ENCODE data around the gene EMX2. TPM values are rescaled to one million over a fixed set of nuclear protein-coding genes. Genes with fewer than 3 reads are reported as not detected.

The EMX2 gene
- total and polyA plus RNA-seq, 12 donors = 0.11 to 0.72 (median 0.51) TPM; not detected in 7

- WGBS, 4 donors = 68 to 75% (median 71%) methylated on average over 9 of the region's 9 CpGs
Observed at GRCh38 chr10:117562896-117563737, 20.6 kb downstream of the EMX2 start.

GRCh38 chr10:117563780-117564179 lies 21.2 kb downstream of the EMX2 start:
- Histone ChIP-seq H3K27ac (no peak overlapping the region), H3K4me3 (no peak overlapping the region), H3K36me3 (replicated peaks in 1 of 2) (no peaks in the 10 kb centered on the region), H3K9me3 (replicated peaks in 1 of 3) (no peaks in the 10 kb centered on the region), H3K27me3 (no peaks in the 10 kb centered on the region), H3K4me1 (replicated peaks in 1 of 2) (no peaks in the 10 kb centered on the region)
- TF ChIP-seq CTCF (IDR thresholded peaks at IDR 0.05) = no peak
- DNase-seq = no peak
- 59 to 66% (median 62%) methylated on average over 10 of the region's 10 CpGs for WGBS, 4 donors
- intact Hi-C loops (cut with DNase I) = no loop called here

More at GRCh38 chr10:117562896-117563737, 20.6 kb downstream of the EMX2 start:
- no peak for DNase-seq
- Histone ChIP-seq H3K4me1 (replicated peaks in 1 of 2) (no peaks in the 10 kb centered on the region), H3K4me3 (no peak overlapping the region), H3K9me3 (replicated peaks in 1 of 3) (no peaks in the 10 kb centered on the region), H3K27ac (no peak overlapping the region), H3K27me3 (no peaks in the 10 kb centered on the region), H3K36me3 (replicated peaks in 1 of 2) (no peaks in the 10 kb centered on the region)
- TF ChIP-seq CTCF (IDR thresholded peaks at IDR 0.05) = no peak
- no peak for TF ChIP-seq POLR2A (IDR thresholded peaks at IDR 0.05)
- intact Hi-C loops (cut with DNase I) = no loop called here

- intact Hi-C loops (cut with DNase I) = no loop called here
- Histone ChIP-seq H3K27me3 (no peaks in the 10 kb centered on the region), H3K9me3 (replicated peaks in 1 of 3) (no peaks in the 10 kb centered on the region), H3K27ac (no peak overlapping the region), H3K36me3 (replicated peaks in 1 of 2) (no peaks in the 10 kb centered on the region), H3K4me1 (replicated peaks in 1 of 2) (no peaks in the 10 kb centered on the region), H3K4me3 (no peak overlapping the region)
- whole genome bisulfite sequencing, 4 donors = 40 to 59% (median 51%) methylated on average over 3 of the region's 3 CpGs
- no peak for DNase-seq
- no peak for TF ChIP-seq POLR2A (IDR thresholded peaks at IDR 0.05)
- no peak for TF ChIP-seq CTCF (IDR thresholded peaks at IDR 0.05)
Observed at GRCh38 chr10:117565068-117565467, 22.5 kb downstream of the EMX2 start.

- 40 to 58% (median 57%) methylated on average over 7 of the region's 7 CpGs for WGBS, 4 donors
- Histone ChIP-seq H3K27ac (no peak overlapping the region), H3K4me1 (replicated peaks in 1 of 2) (no peaks in the 10 kb centered on the region), H3K27me3 (no peaks in the 10 kb centered on the region), H3K4me3 (no peak overlapping the region), H3K9me3 (replicated peaks in 1 of 3) (no peaks in the 10 kb centered on the region), H3K36me3 (replicated peaks in 1 of 2) (no peaks in the 10 kb centered on the region)
- intact Hi-C loops (cut with DNase I) = no loop called here
- no peak for TF ChIP-seq CTCF (IDR thresholded peaks at IDR 0.05)
- no peak for TF ChIP-seq POLR2A (IDR thresholded peaks at IDR 0.05)
- no peak for DNase-seq
Observed at GRCh38 chr10:117568334-117568733, 25.8 kb downstream of the EMX2 start.

Data from adrenal gland (tissue), 12 donors.